H9 (cell line): ENCODE data around the gene DENND1C. TPM values are rescaled to one million over a fixed set of nuclear protein-coding genes. Genes with fewer than 3 reads are reported as not detected.

Experiments
- DNase-seq: peaks from one replicate; pipeline ENCODE4 v3.0.0-alpha.2; 2017
- H2AFZ ChIP-seq: one replicate; pipeline ENCODE4 v1.6.1; 2013; ENCODE audit warnings: mild to moderate bottlenecking, low read length, control low read depth, moderate library complexity
- H2AK5ac ChIP-seq: 2 replicates; pipeline ENCODE4 v1.6.1; 2013; ENCODE audit warnings: low read length, control low read depth, mixed read lengths; ENCODE audit not compliant: insufficient read length
- H2BK120ac ChIP-seq: one replicate; pipeline ENCODE4 v1.6.1; 2013; ENCODE audit warnings: low read depth, mild to moderate bottlenecking, low read length, control low read depth, inconsistent platforms; ENCODE audit not compliant: poor library complexity, severe bottlenecking
- H2BK12ac ChIP-seq: 2 replicates; pipeline ENCODE4 v1.6.1; 2013; ENCODE audit warnings: low read length, control low read depth, mixed read lengths, low read depth; ENCODE audit not compliant: insufficient read length
- H2BK15ac ChIP-seq: 2 replicates; pipeline ENCODE4 v1.6.1; 2013; ENCODE audit warnings: low read depth, low read length, control low read depth
- H2BK20ac ChIP-seq: one replicate; pipeline ENCODE4 v1.6.1; 2013; ENCODE audit warnings: low read depth, mild to moderate bottlenecking, low read length, control low read depth, inconsistent platforms; ENCODE audit not compliant: poor library complexity, severe bottlenecking
- H2BK5ac ChIP-seq: 2 replicates; pipeline ENCODE4 v1.6.1; 2013; ENCODE audit warnings: low read length, control low read depth, mixed read lengths; ENCODE audit not compliant: insufficient read length
- H3K14ac ChIP-seq: 2 replicates; pipeline ENCODE4 v1.6.1; 2013; ENCODE audit warnings: low read length, control low read depth; ENCODE audit not compliant: insufficient read depth
- H3K18ac ChIP-seq: 2 replicates; pipeline ENCODE4 v1.6.1; 2013; ENCODE audit warnings: low read depth, mild to moderate bottlenecking, mixed read lengths, low read length, control low read depth; ENCODE audit not compliant: insufficient read length
- H3K23ac ChIP-seq: 2 replicates; pipeline ENCODE4 v1.6.1; 2013; ENCODE audit warnings: low read length, control low read depth, mixed read lengths, low read depth; ENCODE audit not compliant: insufficient read length
- H3K23me2 ChIP-seq: 2 replicates; pipeline ENCODE4 v1.6.1; 2013; ENCODE audit warnings: low read depth, mild to moderate bottlenecking, mixed read lengths, low read length, control low read depth; ENCODE audit not compliant: insufficient read length, poor library complexity, severe bottlenecking
- H3K27ac ChIP-seq: 2 replicates; pipeline ENCODE4 v1.5.1; 2013; ENCODE audit warnings: low read length, control low read depth, mixed read lengths, low read depth; ENCODE audit not compliant: insufficient read length
- H3K27me3 ChIP-seq: 2 replicates; pipeline ENCODE4 v1.6.1; 2013; ENCODE audit warnings: low read length, control low read depth, inconsistent platforms; ENCODE audit not compliant: insufficient read depth
- H3K4ac ChIP-seq: 2 replicates; pipeline ENCODE4 v1.6.1; 2013; ENCODE audit warnings: low read depth, mild to moderate bottlenecking, control low read depth, inconsistent platforms, low read length, moderate library complexity
- H3K4me1 ChIP-seq: 2 replicates; pipeline ENCODE4 v1.6.1; 2013; ENCODE audit warnings: low read length, control low read depth, inconsistent platforms; ENCODE audit not compliant: insufficient read depth
- H3K4me2 ChIP-seq: 2 replicates; pipeline ENCODE4 v1.6.1; 2013; ENCODE audit warnings: low read length, control low read depth, mixed read lengths; ENCODE audit not compliant: insufficient read length, insufficient read depth
- H3K56ac ChIP-seq: 2 replicates; pipeline ENCODE4 v1.6.1; 2013; ENCODE audit warnings: low read depth, mild to moderate bottlenecking, mixed read lengths, low read length, control low read depth; ENCODE audit not compliant: insufficient read length
- H3K79me1 ChIP-seq: 2 replicates; pipeline ENCODE4 v1.6.1; 2013; ENCODE audit warnings: low read depth, mild to moderate bottlenecking, moderate library complexity, low read length, control low read depth, inconsistent platforms; ENCODE audit not compliant: insufficient read depth, poor library complexity, severe bottlenecking
- H3K79me2 ChIP-seq: 2 replicates; pipeline ENCODE4 v1.6.1; 2013; ENCODE audit warnings: low read length, control low read depth, inconsistent platforms; ENCODE audit not compliant: insufficient read depth
- H3K9ac ChIP-seq: 2 replicates; pipeline ENCODE4 v1.6.1; 2013; ENCODE audit warnings: low read length, control low read depth, mixed read lengths; ENCODE audit not compliant: insufficient read length; ENCODE audit errors: extremely low read depth
- H3K9me3 ChIP-seq: one replicate; pipeline ENCODE4 v1.6.1; 2013; ENCODE audit warnings: low read depth, low read length, inconsistent platforms; ENCODE audit not compliant: control insufficient read depth
- H3T11ph ChIP-seq: one replicate; pipeline ENCODE4 v1.6.1; 2013; ENCODE audit warnings: mild to moderate bottlenecking, low read length, control low read depth, inconsistent platforms
- H4K20me1 ChIP-seq: one replicate; pipeline ENCODE4 v1.6.1; 2013; ENCODE audit not compliant: control insufficient read depth, insufficient read length, insufficient read depth
- H4K5ac ChIP-seq: 2 replicates; pipeline ENCODE4 v1.6.1; 2013; ENCODE audit warnings: low read depth, mild to moderate bottlenecking, mixed read lengths, low read length, control low read depth; ENCODE audit not compliant: insufficient read length
- H4K8ac ChIP-seq: replicated peaks from 2 replicates; pipeline ENCODE4 v1.6.1; 2013; ENCODE audit warnings: low read length, control low read depth, mixed read lengths, low read depth; ENCODE audit not compliant: insufficient read length
- H4K91ac ChIP-seq: 2 replicates; pipeline ENCODE4 v1.6.1; 2013; ENCODE audit warnings: low read depth, mild to moderate bottlenecking, moderate library complexity, mixed read lengths, low read length, control low read depth; ENCODE audit not compliant: insufficient read length
- H3K27ac Mint-ChIP-seq, 3 experiments: 2 replicates in 2 of 3; 3 replicates in 1 of 3; pipeline ENCODE4 v1.8.0; 2020 to 2021; ENCODE audit warnings: mixed read lengths in 3 of 3, mild to moderate bottlenecking in 1 of 3, moderate library complexity in 1 of 3
- H3K27me3 Mint-ChIP-seq: 2 replicates; pipeline ENCODE4 v1.8.0; 2021; ENCODE audit warnings: low read depth, mild to moderate bottlenecking, moderate library complexity, mixed read lengths
- H3K36me3 Mint-ChIP-seq, 3 experiments: 2 replicates in 2 of 3; 3 replicates in 1 of 3; pipeline ENCODE4 v1.8.0; 2020 to 2021; ENCODE audit warnings: low read depth in 3 of 3, mixed read lengths in 3 of 3; ENCODE audit not compliant: insufficient read depth in 1 of 3
- H3K4me1 Mint-ChIP-seq, 2 experiments: 2 replicates each; pipeline ENCODE4 v1.8.0; 2020; ENCODE audit warnings: mixed read lengths in 2 of 2
- H3K4me3 Mint-ChIP-seq, 2 experiments: 2 replicates in 1 of 2; 3 replicates in 1 of 2; pipeline ENCODE4 v1.8.0; 2020 to 2021; ENCODE audit warnings: mild to moderate bottlenecking in 2 of 2, mixed read lengths in 2 of 2, moderate library complexity in 1 of 2
- H3K9me3 Mint-ChIP-seq, 2 experiments: 2 replicates in 1 of 2; 3 replicates in 1 of 2; pipeline ENCODE4 v1.8.0; 2020; ENCODE audit warnings: mild to moderate bottlenecking in 2 of 2, mixed read lengths in 2 of 2, moderate library complexity in 1 of 2
- WGBS: extraction: QIAGEN DNeasy Blood & Tissue Kit; methylation state at CpG from one replicate; pipeline ENCODE4 v1.1.7; 2013; ENCODE audit warnings: missing lambda C conversion rate, low lambda C conversion rate, mixed read lengths; ENCODE audit not compliant: insufficient read length; ENCODE audit errors: extremely low coverage; 5-methylcytosine and 5-hydroxymethylcytosine counted together
- total RNA-seq: library from RNA; stranded (reverse); gene quantifications from 2 replicates; pipeline ENCODE4 v1.2.1, GENCODE V29; 2021
- TF ChIP-seq, protein P1 (sequence below): fragments of 200-600 bp; sonication (generic); conservative IDR thresholded peaks from 3 replicates; pipeline ENCODE4 v1.8.0; 2021; ENCODE audit warnings: antibody characterized with exemption, mild to moderate bottlenecking

The DENND1C gene
- total RNA-seq, 1 experiment from 2014 or later = 2.4 TPM

DNA sequence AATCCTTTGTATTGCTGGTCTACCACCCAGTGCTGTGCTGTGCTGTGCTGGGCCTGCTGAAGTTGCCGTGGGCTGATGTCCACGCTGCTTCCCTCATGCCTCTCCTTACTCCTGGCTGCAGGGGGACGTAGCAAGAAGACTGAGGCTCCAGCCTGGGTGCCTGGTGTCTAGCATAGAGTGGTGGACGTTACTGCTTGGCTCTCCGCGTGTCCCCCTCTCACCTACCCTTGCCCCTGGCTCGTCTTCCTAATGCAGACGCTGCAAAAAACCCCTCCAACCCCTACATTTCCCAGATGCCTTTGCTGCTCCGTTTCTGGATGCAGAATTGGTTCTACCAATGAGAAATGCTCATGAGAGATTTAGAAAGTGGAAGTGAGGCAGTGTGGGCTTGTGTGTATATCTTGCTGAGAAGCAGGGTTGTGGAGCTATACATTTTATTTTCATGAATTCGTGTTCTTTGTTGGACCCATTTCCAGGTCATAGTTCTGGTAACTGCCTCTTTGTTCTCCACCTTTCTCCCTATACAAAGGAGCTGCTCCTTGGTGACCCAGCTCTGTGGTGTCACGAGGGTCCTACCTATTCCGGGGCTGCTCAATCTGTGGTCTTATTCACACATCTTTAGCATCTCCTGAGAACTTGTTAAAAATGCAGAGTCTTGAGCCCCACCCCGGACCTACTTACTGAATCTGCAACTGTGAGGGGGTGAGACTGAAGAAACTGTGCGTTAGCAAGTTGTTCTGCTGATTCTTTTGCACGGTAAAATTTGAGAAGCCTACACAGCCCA is 7.9 kb upstream of the DENND1C start:
- TF ChIP-seq, protein P1, sequence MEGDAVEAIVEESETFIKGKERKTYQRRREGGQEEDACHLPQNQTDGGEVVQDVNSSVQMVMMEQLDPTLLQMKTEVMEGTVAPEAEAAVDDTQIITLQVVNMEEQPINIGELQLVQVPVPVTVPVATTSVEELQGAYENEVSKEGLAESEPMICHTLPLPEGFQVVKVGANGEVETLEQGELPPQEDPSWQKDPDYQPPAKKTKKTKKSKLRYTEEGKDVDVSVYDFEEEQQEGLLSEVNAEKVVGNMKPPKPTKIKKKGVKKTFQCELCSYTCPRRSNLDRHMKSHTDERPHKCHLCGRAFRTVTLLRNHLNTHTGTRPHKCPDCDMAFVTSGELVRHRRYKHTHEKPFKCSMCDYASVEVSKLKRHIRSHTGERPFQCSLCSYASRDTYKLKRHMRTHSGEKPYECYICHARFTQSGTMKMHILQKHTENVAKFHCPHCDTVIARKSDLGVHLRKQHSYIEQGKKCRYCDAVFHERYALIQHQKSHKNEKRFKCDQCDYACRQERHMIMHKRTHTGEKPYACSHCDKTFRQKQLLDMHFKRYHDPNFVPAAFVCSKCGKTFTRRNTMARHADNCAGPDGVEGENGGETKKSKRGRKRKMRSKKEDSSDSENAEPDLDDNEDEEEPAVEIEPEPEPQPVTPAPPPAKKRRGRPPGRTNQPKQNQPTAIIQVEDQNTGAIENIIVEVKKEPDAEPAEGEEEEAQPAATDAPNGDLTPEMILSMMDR = no peak
- H3K36me3 Mint-ChIP-seq = peaks cover 0 to 2% (median 0%) of the 10 kb centered on the region in 3 experiments; a peak in 1 of 7 replicates
- peaks cover 3% of the 10 kb centered on the region for H3K23me2 ChIP-seq
- no peaks in the 10 kb centered on the region for H3K4me1 Mint-ChIP-seq
- no peak overlapping the region for H2BK120ac ChIP-seq
- H3K4ac ChIP-seq = no peak overlapping the region
- H2BK15ac ChIP-seq = no peak overlapping the region; the same call in 1 of the 2 replicates
- no peak overlapping the region for H2BK20ac ChIP-seq
- no peak overlapping the region for H3K27ac ChIP-seq
- H3K56ac ChIP-seq = no peak overlapping the region
- H3T11ph ChIP-seq = no peak overlapping the region
- no peaks in the 10 kb centered on the region for H3K4me1 ChIP-seq
- H3K4me3 Mint-ChIP-seq = no peak overlapping the region
- H3K14ac ChIP-seq = no peak overlapping the region
- no CpG with 5 or more reads among the region's 15 CpGs for WGBS
- no peak overlapping the region for H3K23ac ChIP-seq
- peaks cover 21% of the 10 kb centered on the region for H3K27me3 Mint-ChIP-seq
- H3K9me3 Mint-ChIP-seq = peaks cover 2 to 3% of the 10 kb centered on the region in 2 experiments; a peak in 1 of 5 replicates
- H3K79me2 ChIP-seq = no peaks in the 10 kb centered on the region
- no peak overlapping the region for H3K4me2 ChIP-seq
- no peak overlapping the region for H3K18ac ChIP-seq
- no peaks in the 10 kb centered on the region for H3K27me3 ChIP-seq
- H4K91ac ChIP-seq = no peak overlapping the region
- H2BK12ac ChIP-seq = no peak overlapping the region
- no peak overlapping the region for H3K9ac ChIP-seq
- DNase-seq = no peak
- no peak overlapping the region for H4K5ac ChIP-seq
- no peak overlapping the region for H2AFZ ChIP-seq
- H3K9me3 ChIP-seq = no peaks in the 10 kb centered on the region
- H2BK5ac ChIP-seq = no peak overlapping the region
- no peak overlapping the region for H4K8ac ChIP-seq
- no peaks in the 10 kb centered on the region for H4K20me1 ChIP-seq
- no peaks in the 10 kb centered on the region for H3K79me1 ChIP-seq
- H3K27ac Mint-ChIP-seq = no peak overlapping the region
- no peak overlapping the region for H2AK5ac ChIP-seq
